Right renal pelvis (tissue), 4 donors: ENCODE data around the gene PRKD2. TPM values are rescaled to one million over a fixed set of nuclear protein-coding genes. Genes with fewer than 3 reads are reported as not detected.

Experiments used
- DNase-seq, 4 donors: peaks; one replicate each; pipeline ENCODE4 v3.0.0-alpha.2; 2013; ENCODE audit warnings: low read depth in 4 of 4, low spot score in 3 of 4, missing footprints in 1 of 4
- polyA plus RNA-seq, 4 donors: library from polyadenylated mRNA; unstranded; fragments of 120-200 nt; gene quantifications; one replicate each; pipeline ENCODE4 v1.2.1, GENCODE V29; 2013; ENCODE audit not compliant: insufficient read length in 4 of 4

Gene PRKD2
- polyA plus RNA-seq, 4 donors = 28.6 to 41.1 (median 39.6) TPM

DNA sequence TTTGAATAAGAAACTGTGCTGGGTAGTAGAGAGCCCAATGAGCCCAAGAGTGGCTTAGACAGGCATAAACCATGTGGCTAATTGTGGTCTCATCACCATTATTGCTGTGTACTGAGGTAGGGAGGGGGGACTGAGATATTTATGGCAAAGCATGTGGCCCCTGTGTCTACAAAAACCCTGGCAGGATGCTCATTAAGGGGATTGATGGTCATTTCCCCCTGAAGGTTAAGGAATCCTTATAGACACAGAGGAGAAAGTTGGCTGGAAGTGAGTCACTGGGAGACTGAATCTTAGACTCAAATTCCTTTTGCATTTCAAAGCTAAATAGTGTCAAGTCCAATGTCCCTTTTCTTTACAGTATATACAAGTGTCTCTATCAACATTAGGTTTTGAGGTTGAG, 46.1 kb downstream of the PRKD2 start:
- DNase-seq = no peak

GRCh38 chr19:46668662-46669061, 48.3 kb downstream of the PRKD2 start:
- no peak for DNase-seq

DNA sequence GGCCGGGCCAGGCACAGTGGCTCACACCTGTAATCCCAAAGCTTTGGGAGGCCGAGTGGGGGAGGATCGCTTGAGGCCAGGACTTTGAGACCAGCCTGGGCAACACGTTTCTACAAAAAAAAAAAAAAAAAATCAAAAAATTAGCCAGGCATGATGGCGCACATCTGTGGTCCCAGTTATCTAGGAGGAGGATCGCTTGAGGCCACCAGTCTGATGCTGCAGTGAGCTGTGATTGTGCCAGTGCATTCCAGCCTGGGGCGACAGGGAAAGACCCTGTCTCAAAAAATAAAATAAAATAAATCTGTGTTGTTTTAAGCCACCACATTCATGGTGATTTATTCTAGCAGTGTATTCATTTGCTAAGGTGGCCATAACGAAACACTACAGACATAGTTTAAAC, 51.8 kb downstream of the PRKD2 start:
- DNase-seq = no peak

- peak in 2 of 4 donors; percentile 59 to 75 for DNase-seq
Measured at GRCh38 chr19:46661735-46662592, 55.0 kb downstream of the PRKD2 start.

- peak; percentile 98 to 100 (median 99) for DNase-seq
Measured at GRCh38 chr19:46661020-46661731, 55.7 kb downstream of the PRKD2 start, which contains the start of gene DACT3. DACT3 (minus strand) TSS chr19:46661182; CDS start chr19:46661064, 118 bp downstream.

DNA sequence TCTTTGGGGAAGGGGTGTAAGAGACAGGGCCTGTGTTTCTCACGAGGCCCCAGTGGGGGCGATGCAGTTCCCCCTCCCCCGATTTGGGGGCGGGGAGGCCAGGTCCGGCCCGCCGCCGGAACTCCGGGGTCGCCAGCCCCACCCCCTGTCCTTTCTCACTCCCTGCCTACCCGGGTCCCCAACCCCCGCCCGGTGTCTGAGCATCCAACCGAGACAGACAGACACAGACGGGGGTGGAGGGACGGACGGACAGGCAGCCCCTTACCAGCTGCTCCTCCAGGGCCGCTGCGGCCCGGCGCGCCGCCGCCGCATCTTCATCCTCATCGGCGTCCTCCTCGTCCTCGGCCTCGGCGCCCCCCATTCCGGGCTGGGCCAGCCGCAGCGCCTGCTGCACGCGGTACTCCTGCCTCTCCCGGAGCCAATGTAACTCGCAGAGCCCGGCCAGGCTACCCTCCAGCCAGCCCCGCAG, 56.3 kb downstream of the PRKD2 start:
- DNase-seq = no peak

DNA sequence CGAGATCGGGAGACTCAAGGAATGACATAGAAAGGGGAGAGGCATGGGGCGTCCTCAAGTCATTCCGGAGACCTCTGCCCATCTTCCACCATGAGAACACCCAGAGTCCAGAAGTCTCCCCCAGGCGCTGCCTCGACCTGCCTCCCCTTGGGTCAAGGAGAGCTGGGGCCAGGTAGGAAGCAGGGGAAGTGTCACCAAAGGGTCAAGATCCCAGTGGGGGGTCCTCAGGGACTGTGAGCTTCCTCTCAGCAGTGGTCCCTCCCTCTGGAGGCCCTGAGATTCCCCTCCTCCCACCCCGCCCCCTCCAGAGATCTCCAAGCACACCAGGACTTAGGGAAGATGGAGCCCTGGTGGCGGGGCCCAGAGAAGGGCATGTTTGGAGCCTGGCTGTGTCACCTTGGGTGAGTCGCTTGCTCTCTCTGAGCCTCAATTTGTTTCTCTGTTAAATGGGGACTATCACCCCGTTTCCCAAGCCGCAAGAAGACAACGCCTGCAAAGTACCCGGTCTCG, 56.9 kb downstream of the PRKD2 start:
- peak in 1 of 4 donors; percentile 37 for DNase-seq

GRCh38 chr19:46659151-46660007, 57.5 kb downstream of the PRKD2 start:
- DNase-seq = peak in 1 of 4 donors; percentile 49

- DNase-seq = no peak
Measured at GRCh38 chr19:46656541-46656940, 60.4 kb downstream of the PRKD2 start.

DNA sequence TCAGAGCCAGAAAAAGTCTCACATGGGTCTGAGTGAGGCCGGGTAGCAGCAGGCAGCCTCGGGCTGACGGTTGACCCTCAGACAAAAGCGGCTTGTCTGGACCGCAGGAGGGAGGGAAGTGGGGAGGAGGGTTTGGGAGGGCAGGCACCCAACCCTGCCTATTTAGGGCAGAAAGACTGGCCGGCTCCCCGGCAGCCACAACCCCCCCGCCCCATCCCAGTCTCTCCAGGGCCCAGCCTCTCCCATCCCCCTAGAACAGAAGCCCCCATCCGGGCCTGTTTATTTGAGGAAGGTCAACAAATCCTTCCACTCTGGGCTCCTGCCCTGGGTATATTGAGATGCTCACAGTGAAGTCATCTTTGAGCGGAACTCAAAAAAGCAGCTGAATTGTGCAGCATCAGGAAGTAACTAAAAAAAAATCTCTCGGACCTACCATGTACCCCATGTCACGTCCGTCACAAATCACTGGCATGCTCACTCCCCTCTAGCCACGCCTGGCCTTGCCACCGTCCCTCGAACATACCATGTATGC, 62.2 kb downstream of the PRKD2 start:
- no peak for DNase-seq

DNA sequence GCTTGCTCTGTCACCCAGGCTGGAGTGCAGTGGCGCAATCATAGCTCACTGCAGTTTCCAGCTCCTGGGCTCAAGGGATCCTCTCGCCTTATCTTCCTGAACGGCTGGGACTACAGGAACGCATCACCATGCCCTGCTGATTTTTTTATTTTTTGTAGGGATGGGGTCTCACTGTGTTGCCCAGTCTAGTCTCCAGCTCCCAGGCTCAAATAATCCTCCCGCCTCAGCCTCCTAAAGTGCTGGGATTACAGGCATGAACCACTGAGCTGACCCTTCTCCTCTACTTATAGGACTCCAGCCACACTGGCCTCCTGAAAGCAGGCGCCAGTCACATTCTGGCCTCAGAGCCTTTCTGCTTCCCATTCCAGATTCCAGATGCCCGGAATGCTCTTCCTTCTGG, 66.5 kb downstream of the PRKD2 start:
- no peak for DNase-seq

GRCh38 chr19:46648961-46649960, 67.7 kb downstream of the PRKD2 start:
- DNase-seq = no peak

DNA sequence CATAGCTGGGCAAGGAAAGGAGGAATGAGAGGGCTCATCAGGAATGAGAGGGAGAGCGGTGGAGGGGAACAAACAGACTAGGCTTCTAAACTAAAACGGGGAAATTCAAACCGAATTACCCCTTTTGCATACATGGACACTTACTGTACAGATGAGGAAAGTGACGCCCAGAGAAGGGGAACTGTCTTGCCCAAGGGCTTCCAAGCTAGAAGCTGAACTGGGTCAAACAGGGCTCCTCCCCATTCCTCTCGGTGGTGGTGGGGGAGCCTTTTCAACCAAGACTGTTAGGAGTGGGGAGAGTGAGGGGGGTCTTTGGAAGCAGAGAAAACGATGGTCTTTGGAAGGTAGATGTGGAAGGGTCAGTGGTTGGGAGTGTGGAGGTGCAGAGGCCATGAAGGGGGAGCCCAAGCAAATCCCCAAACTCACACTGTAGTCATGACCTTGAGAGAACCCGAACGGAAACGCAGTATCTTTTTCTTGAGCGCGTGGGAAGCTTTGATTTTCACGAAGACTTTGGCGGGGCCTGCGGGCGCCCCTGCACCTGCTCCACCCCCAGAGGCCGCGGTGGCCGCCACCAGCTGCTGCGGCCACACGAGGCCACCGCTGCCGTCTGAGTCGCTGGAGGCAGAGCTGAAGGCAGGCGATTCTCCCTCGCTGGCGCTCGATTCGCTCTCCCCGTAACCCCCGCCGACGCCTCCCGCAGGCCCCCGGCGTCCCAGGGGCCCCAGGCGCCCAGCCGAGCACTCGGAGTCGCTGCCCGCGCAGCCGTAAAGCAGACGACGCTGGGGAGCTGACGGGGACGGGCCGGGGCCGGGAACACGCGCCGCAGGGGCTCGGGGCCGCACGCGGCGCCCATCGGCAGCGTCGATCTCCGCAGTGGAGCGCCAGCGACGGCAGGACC, 68.6 kb downstream of the PRKD2 start:
- DNase-seq = no peak

DNA sequence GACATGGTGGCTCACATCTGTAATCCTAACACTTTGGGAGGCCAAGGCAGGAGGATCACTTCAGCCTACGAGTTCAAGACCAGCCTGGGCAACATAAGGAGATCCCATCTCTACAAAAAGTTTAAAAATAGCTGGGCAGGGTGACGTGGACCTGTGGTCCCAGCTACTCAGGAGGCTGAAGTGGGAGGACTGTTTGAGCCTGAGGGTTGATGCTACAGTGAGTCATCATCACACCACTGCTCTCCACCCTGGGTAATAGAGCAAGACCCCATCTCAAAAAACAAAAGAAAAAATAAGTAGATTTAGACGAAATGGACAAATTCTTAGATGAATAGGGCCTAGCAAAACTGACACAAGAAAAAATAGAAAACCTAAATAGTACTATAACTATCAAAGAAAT, 70.5 kb downstream of the PRKD2 start:
- DNase-seq = no peak

DNA sequence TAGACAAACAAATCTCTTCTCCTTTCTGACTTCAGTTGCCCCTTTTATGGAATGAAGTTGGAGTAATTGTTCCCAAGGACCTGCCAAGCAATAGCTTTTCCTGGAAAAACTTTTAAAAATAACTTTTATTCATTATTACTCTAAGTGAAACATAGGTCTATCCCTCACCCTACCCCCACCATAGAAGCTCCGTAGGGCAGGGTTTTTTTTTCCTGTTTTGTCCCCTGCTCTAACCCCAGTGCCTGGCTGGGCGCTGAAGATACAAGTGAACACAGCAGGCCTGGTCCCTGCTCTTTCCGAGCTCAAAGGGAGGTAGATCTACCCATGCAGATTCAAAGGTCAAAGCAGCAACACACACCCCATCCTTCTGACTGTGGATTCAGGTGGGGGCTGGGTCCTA, 72.2 kb downstream of the PRKD2 start:
- no peak for DNase-seq

GRCh38 chr19:46640656-46641055, 76.3 kb downstream of the PRKD2 start:
- DNase-seq = no peak

- peak in 1 of 4 donors; percentile 80 for DNase-seq
Measured at GRCh38 chr19:46639358-46640182, 77.3 kb downstream of the PRKD2 start.
